ENCODE measurements around the gene DENND5A. TPM values are rescaled to one million over a fixed set of nuclear protein-coding genes. Genes with fewer than 3 reads are reported as not detected.

The DENND5A gene
- total RNA-seq, 4 donors from 2014 or later: 60.0 to 199 (median 99.4) TPM

DNA sequence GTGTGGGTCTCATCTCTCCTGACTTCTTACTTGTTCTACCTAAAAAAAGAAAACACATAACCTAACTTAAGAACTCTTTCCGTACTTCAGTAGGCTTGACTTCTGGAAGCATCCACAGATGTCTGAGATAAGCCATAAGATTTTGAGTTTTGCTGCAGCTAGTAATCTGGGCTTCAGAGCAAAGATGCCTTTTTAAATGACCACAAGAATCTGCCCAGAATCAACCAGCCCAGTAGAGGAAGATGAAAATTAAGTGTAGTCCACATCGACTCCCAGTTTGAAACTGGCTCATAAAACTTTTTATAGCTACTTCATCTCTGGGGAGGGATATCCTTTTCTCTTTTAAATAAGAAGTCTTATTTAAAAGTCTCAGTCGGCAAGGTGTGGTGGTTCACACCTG, 10.7 kb downstream of the DENND5A start:
- Histone ChIP-seq H3K9me3 (no peaks in the 10 kb centered on the region), H3K4me3 (no peak overlapping the region), H3K4me1 (no peaks in the 10 kb centered on the region), H3K36me3 (no peaks in the 10 kb centered on the region), H3K27ac (no peak overlapping the region), H3K27me3 (no peaks in the 10 kb centered on the region)
- TF ChIP-seq, protein P1, sequence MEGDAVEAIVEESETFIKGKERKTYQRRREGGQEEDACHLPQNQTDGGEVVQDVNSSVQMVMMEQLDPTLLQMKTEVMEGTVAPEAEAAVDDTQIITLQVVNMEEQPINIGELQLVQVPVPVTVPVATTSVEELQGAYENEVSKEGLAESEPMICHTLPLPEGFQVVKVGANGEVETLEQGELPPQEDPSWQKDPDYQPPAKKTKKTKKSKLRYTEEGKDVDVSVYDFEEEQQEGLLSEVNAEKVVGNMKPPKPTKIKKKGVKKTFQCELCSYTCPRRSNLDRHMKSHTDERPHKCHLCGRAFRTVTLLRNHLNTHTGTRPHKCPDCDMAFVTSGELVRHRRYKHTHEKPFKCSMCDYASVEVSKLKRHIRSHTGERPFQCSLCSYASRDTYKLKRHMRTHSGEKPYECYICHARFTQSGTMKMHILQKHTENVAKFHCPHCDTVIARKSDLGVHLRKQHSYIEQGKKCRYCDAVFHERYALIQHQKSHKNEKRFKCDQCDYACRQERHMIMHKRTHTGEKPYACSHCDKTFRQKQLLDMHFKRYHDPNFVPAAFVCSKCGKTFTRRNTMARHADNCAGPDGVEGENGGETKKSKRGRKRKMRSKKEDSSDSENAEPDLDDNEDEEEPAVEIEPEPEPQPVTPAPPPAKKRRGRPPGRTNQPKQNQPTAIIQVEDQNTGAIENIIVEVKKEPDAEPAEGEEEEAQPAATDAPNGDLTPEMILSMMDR (IDR thresholded peaks at IDR 0.05): no peak
- no peak for TF ChIP-seq POLR2A (IDR thresholded peaks at IDR 0.05)
- DNase-seq: no peak
- intact Hi-C loops (cut with DNase I; ENCODE audit: low total_unique reads): no loop called here

GRCh38 chr11:9253086-9253485, 12.1 kb downstream of the DENND5A start:
- Histone ChIP-seq H3K36me3 (no peaks in the 10 kb centered on the region), H3K27me3 (no peaks in the 10 kb centered on the region), H3K4me3 (no peak overlapping the region), H3K9me3 (no peaks in the 10 kb centered on the region), H3K4me1 (no peaks in the 10 kb centered on the region), H3K27ac (peak overlapping the region in 1 of 2 donors; percentile 57)
- intact Hi-C loops (cut with DNase I; ENCODE audit: low total_unique reads): no loop called here
- DNase-seq: no peak
- TF ChIP-seq, protein P1 (IDR thresholded peaks at IDR 0.05): no peak
- TF ChIP-seq POLR2A (IDR thresholded peaks at IDR 0.05): no peak

DNA sequence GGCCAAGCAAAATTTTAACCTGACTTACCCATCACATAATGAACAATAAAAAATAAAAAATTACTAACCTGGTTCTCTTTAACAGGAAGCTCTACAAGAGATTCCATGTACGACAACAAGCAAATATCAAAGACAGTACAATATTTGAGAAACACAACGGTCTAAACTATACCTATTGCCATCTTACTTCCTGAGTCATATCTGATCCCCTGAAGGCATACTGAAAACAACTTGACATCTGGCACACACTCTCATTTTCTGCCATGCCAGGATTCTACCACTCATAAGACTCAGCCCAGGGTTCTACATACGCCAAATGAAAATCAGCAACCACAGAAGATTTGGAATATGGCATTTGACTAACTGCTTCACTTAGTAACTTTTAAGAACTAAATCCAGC, 13.8 kb downstream of the DENND5A start:
- no peak overlapping the region for H3K4me3 ChIP-seq
- H3K9me3 ChIP-seq: no peaks in the 10 kb centered on the region
- no peak overlapping the region for H3K27ac ChIP-seq
- no peaks in the 10 kb centered on the region for H3K36me3 ChIP-seq
- H3K27me3 ChIP-seq: no peaks in the 10 kb centered on the region
- TF ChIP-seq, protein P1 (IDR thresholded peaks at IDR 0.05): no peak
- TF ChIP-seq POLR2A (IDR thresholded peaks at IDR 0.05): no peak
- DNase-seq: no peak
- intact Hi-C loops (cut with DNase I; ENCODE audit: low total_unique reads): no loop called here
- H3K4me1 ChIP-seq: no peaks in the 10 kb centered on the region

DNA sequence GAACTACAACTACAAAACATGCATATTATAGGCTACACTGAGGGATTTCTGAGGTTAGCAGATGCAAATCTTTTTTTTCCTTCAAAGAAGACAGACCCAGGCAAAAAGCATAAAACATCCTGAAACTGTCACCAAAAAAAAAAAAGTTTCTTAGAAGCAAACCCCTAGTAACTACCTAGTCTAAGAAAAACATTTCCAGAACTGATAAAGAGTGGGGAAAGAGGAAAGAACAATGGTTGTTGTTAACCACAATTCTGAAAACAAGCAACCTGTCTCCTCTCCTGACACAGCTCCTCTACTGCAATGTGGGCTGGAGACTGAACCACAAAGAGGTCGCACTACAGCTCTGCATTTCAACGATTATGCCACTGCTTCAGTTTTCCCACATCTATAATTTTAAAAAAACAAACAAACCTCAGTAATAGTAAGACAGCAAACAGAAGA, 15.0 kb downstream of the DENND5A start:
- no peaks in the 10 kb centered on the region for H3K4me1 ChIP-seq
- intact Hi-C loops (cut with DNase I; ENCODE audit: low total_unique reads): no loop called here
- H3K4me3 ChIP-seq: no peak overlapping the region
- H3K9me3 ChIP-seq: no peaks in the 10 kb centered on the region
- no peaks in the 10 kb centered on the region for H3K27me3 ChIP-seq
- H3K27ac ChIP-seq: no peak overlapping the region
- no peaks in the 10 kb centered on the region for H3K36me3 ChIP-seq
- no peak for DNase-seq
- TF ChIP-seq, protein P1 (IDR thresholded peaks at IDR 0.05): no peak
- no peak for TF ChIP-seq POLR2A (IDR thresholded peaks at IDR 0.05)

- no peaks in the 10 kb centered on the region for H3K36me3 ChIP-seq
- H3K4me3 ChIP-seq: no peak overlapping the region
- no peaks in the 10 kb centered on the region for H3K27me3 ChIP-seq
- H3K9me3 ChIP-seq: no peaks in the 10 kb centered on the region
- TF ChIP-seq, protein P1 (IDR thresholded peaks at IDR 0.05): no peak
- TF ChIP-seq POLR2A (IDR thresholded peaks at IDR 0.05): no peak
- no peak overlapping the region for H3K27ac ChIP-seq
- intact Hi-C loops (cut with DNase I; ENCODE audit: low total_unique reads): no loop called here
- no peaks in the 10 kb centered on the region for H3K4me1 ChIP-seq
- no peak for DNase-seq
Observed at GRCh38 chr11:9249252-9249651, 15.9 kb downstream of the DENND5A start.
